GM21515 (cell line): ENCODE data around the gene ANAPC15.

ENCODE experiments used
- ATAC-seq: cut with Tn5 transposase; IDR thresholded peaks from one replicate; pipeline ENCODE4 v1.9.1; 2021; ENCODE audit not compliant: unreplicated experiment

Gene ANAPC15

GRCh38 chr11:72125956-72126355 lies 13.5 kb upstream of the ANAPC15 start:
- ATAC-seq, result no peak

- ATAC-seq, result no peak
Measured at GRCh38 chr11:72124046-72124445, 11.6 kb upstream of the ANAPC15 start.

- no peak for ATAC-seq
Measured at GRCh38 chr11:72123117-72123653, 10.7 kb upstream of the ANAPC15 start.

- no peak for ATAC-seq
Measured at GRCh38 chr11:72122607-72123006, 10.1 kb upstream of the ANAPC15 start.

- no peak for ATAC-seq
Measured at GRCh38 chr11:72120930-72121329, 8.4 kb upstream of the ANAPC15 start.

GRCh38 chr11:72119198-72119597 lies 6.7 kb upstream of the ANAPC15 start:
- ATAC-seq, result no peak

- ATAC-seq, result no peak
Measured at GRCh38 chr11:72116019-72116755, 3.7 kb upstream of the ANAPC15 start.

- ATAC-seq, result no peak
Measured at GRCh38 chr11:72114570-72114969, 2.1 kb upstream of the ANAPC15 start.

GRCh38 chr11:72112978-72113808 lies 698 bp upstream of the ANAPC15 start:
- no peak for ATAC-seq

GRCh38 chr11:72111300-72112142 lies 974 bp downstream of the ANAPC15 start:
- peak; percentile 1 for ATAC-seq

GRCh38 chr11:72105888-72106287 lies 6.6 kb downstream of the ANAPC15 start, which contains the start of gene TOMT:
Gene TOMT (plus strand): TSS chr11:72105924. CDS start chr11:72105952, 28 bp downstream.
- no peak for ATAC-seq

- ATAC-seq, result no peak
Measured at GRCh38 chr11:72103754-72104167, 8.7 kb downstream of the ANAPC15 start.

GRCh38 chr11:72102946-72103753 lies 9.3 kb downstream of the ANAPC15 start, which contains the start of gene LAMTOR1:
Gene LAMTOR1 (minus strand): TSS chr11:72103297. CDS start chr11:72103224, 73 bp downstream.
- ATAC-seq, result peak; percentile 82

GRCh38 chr11:72102631-72102945 lies 9.9 kb downstream of the ANAPC15 start:
- ATAC-seq, result no peak

- ATAC-seq, result no peak
Measured at GRCh38 chr11:72102162-72102561, 10.3 kb downstream of the ANAPC15 start.

GRCh38 chr11:72100462-72100861 lies 12.0 kb downstream of the ANAPC15 start:
- no peak for ATAC-seq

GRCh38 chr11:72100009-72100408 lies 12.5 kb downstream of the ANAPC15 start:
- no peak for ATAC-seq

- ATAC-seq, result no peak
Measured at GRCh38 chr11:72098741-72099140, 13.8 kb downstream of the ANAPC15 start.

- no peak for ATAC-seq
Measured at GRCh38 chr11:72091292-72091691, 21.2 kb downstream of the ANAPC15 start.
